ENCODE results near the gene RBM48. TPM values are rescaled to one million over a fixed set of nuclear protein-coding genes. Genes with fewer than 3 reads are reported as not detected.

Gene RBM48
- total and polyA plus RNA-seq, 2 of the 8 experiments (the other 6 are each of a cell fraction or from before 2014, with no cell fraction given): 4.3 to 8.6 TPM

DNA sequence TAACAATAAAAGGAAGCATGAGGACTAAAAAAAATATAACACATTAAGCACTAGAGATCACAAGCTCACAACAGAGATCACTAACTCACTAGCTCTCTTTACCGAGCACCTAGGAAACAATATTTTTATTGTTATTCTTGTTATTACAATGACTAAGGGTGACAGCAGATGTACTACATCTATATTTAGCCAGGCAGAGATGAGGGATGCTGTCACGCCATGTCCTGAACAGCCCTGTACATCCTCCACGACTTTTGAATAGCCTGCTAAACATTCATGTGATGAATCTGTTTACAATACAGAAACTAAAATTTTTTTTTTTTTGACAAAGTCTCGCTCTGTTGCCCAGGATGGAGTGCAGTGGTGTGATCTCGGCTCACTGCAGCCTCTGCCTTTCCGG is 38.9 kb downstream of the RBM48 start (continued):
- TF ChIP-seq, protein P1, sequence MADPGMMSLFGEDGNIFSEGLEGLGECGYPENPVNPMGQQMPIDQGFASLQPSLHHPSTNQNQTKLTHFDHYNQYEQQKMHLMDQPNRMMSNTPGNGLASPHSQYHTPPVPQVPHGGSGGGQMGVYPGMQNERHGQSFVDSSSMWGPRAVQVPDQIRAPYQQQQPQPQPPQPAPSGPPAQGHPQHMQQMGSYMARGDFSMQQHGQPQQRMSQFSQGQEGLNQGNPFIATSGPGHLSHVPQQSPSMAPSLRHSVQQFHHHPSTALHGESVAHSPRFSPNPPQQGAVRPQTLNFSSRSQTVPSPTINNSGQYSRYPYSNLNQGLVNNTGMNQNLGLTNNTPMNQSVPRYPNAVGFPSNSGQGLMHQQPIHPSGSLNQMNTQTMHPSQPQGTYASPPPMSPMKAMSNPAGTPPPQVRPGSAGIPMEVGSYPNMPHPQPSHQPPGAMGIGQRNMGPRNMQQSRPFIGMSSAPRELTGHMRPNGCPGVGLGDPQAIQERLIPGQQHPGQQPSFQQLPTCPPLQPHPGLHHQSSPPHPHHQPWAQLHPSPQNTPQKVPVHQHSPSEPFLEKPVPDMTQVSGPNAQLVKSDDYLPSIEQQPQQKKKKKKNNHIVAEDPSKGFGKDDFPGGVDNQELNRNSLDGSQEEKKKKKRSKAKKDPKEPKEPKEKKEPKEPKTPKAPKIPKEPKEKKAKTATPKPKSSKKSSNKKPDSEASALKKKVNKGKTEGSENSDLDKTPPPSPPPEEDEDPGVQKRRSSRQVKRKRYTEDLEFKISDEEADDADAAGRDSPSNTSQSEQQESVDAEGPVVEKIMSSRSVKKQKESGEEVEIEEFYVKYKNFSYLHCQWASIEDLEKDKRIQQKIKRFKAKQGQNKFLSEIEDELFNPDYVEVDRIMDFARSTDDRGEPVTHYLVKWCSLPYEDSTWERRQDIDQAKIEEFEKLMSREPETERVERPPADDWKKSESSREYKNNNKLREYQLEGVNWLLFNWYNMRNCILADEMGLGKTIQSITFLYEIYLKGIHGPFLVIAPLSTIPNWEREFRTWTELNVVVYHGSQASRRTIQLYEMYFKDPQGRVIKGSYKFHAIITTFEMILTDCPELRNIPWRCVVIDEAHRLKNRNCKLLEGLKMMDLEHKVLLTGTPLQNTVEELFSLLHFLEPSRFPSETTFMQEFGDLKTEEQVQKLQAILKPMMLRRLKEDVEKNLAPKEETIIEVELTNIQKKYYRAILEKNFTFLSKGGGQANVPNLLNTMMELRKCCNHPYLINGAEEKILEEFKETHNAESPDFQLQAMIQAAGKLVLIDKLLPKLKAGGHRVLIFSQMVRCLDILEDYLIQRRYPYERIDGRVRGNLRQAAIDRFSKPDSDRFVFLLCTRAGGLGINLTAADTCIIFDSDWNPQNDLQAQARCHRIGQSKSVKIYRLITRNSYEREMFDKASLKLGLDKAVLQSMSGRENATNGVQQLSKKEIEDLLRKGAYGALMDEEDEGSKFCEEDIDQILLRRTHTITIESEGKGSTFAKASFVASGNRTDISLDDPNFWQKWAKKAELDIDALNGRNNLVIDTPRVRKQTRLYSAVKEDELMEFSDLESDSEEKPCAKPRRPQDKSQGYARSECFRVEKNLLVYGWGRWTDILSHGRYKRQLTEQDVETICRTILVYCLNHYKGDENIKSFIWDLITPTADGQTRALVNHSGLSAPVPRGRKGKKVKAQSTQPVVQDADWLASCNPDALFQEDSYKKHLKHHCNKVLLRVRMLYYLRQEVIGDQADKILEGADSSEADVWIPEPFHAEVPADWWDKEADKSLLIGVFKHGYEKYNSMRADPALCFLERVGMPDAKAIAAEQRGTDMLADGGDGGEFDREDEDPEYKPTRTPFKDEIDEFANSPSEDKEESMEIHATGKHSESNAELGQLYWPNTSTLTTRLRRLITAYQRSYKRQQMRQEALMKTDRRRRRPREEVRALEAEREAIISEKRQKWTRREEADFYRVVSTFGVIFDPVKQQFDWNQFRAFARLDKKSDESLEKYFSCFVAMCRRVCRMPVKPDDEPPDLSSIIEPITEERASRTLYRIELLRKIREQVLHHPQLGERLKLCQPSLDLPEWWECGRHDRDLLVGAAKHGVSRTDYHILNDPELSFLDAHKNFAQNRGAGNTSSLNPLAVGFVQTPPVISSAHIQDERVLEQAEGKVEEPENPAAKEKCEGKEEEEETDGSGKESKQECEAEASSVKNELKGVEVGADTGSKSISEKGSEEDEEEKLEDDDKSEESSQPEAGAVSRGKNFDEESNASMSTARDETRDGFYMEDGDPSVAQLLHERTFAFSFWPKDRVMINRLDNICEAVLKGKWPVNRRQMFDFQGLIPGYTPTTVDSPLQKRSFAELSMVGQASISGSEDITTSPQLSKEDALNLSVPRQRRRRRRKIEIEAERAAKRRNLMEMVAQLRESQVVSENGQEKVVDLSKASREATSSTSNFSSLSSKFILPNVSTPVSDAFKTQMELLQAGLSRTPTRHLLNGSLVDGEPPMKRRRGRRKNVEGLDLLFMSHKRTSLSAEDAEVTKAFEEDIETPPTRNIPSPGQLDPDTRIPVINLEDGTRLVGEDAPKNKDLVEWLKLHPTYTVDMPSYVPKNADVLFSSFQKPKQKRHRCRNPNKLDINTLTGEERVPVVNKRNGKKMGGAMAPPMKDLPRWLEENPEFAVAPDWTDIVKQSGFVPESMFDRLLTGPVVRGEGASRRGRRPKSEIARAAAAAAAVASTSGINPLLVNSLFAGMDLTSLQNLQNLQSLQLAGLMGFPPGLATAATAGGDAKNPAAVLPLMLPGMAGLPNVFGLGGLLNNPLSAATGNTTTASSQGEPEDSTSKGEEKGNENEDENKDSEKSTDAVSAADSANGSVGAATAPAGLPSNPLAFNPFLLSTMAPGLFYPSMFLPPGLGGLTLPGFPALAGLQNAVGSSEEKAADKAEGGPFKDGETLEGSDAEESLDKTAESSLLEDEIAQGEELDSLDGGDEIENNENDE (IDR thresholded peaks at IDR 0.05; ENCODE audit: insufficient replicate concordance, low read length): no peak
- TF ChIP-seq EP300 (IDR thresholded peaks at IDR 0.05; ENCODE audit: borderline replicate concordance in 1 of 2, low read depth in 2 of 2, low read length in 2 of 2): no peak
- no peak for TF ChIP-seq HDAC6 (IDR thresholded peaks at IDR 0.05; ENCODE audit: low read depth, low read length)
- TF ChIP-seq ASH2L (IDR thresholded peaks at IDR 0.05; ENCODE audit: low read length): no peak
- no peak for TF ChIP-seq ZNF274 (IDR thresholded peaks at IDR 0.05; ENCODE audit: borderline replicate concordance, extremely low read depth, low read length)
- no peak for TF ChIP-seq NANOG (IDR thresholded peaks at IDR 0.05; ENCODE audit: insufficient read depth, low read depth, low read length, poor library complexity, severe bottlenecking)
- no peak for TF ChIP-seq SP2 (IDR thresholded peaks at IDR 0.05; ENCODE audit: low read length)
- TF ChIP-seq SRF (IDR thresholded peaks at IDR 0.05; ENCODE audit: low read depth, low read length): no peak
- TF ChIP-seq TAF1 (IDR thresholded peaks at IDR 0.05; ENCODE audit: low read depth, low read length): no peak
- TF ChIP-seq CBX5 (IDR thresholded peaks at IDR 0.05; ENCODE audit: low read depth, low read length): no peak
- TF ChIP-seq POLR2AphosphoS5 (IDR thresholded peaks at IDR 0.05; ENCODE audit: low read depth, low read length): no peak
- no peak for TF ChIP-seq TBP (IDR thresholded peaks at IDR 0.05; ENCODE audit: low read depth, low read length)
- no peak for TF ChIP-seq EGR1 (IDR thresholded peaks at IDR 0.05; ENCODE audit: borderline replicate concordance, low read depth, low read length)

Data from H1 (cell line).